ENCODE results near the gene PKNOX2.

Gene PKNOX2

GRCh38 chr11:125273519-125274000 is 109.0 kb downstream of the PKNOX2 start:
- Histone ChIP-seq H3K4me3 (ENCODE audit: low read length) (no peak overlapping the region), H3K27ac (ENCODE audit: low read depth, low read length) (no peak overlapping the region), H4K20me1 (ENCODE audit: control insufficient read depth, insufficient read depth, low read depth, low read length) (no peaks in the 10 kb centered on the region), H3K79me2 (ENCODE audit: control insufficient read depth, low read length) (no peaks in the 10 kb centered on the region), H3K4me1 (ENCODE audit: control insufficient read depth, low read length) (no peaks in the 10 kb centered on the region), H3K36me3 (ENCODE audit: control insufficient read depth, low read length) (no peaks in the 10 kb centered on the region), H3K9me2 (replicated peaks; ENCODE audit: control insufficient read depth, low read length) (no peaks in the 10 kb centered on the region), H3K9me3 (ENCODE audit: control insufficient read depth, insufficient read depth, low read length) (no peaks in the 10 kb centered on the region), H3K27me3 (ENCODE audit: control insufficient read depth, low read length) (no peaks in the 10 kb centered on the region), H3F3A (ENCODE audit: control insufficient read depth, insufficient read depth) (no peaks in the 10 kb centered on the region), H3K4me2 (ENCODE audit: low read length) (no peak overlapping the region)
- no peak for TF ChIP-seq CTCF (IDR thresholded peaks at IDR 0.05; ENCODE audit: low read depth, low read length, poor library complexity, severe bottlenecking)
- TF ChIP-seq EZH2phosphoT487 (IDR thresholded peaks at IDR 0.05; ENCODE audit: borderline replicate concordance, low read length), result no peak

GRCh38 chr11:125274309-125274708 is 109.8 kb downstream of the PKNOX2 start:
- Histone ChIP-seq H3K9me2 (replicated peaks; ENCODE audit: control insufficient read depth, low read length) (no peaks in the 10 kb centered on the region), H3F3A (ENCODE audit: control insufficient read depth, insufficient read depth) (no peaks in the 10 kb centered on the region), H3K4me3 (ENCODE audit: low read length) (no peak overlapping the region), H3K4me2 (ENCODE audit: low read length) (no peak overlapping the region), H3K27ac (ENCODE audit: low read depth, low read length) (no peak overlapping the region), H3K36me3 (ENCODE audit: control insufficient read depth, low read length) (no peaks in the 10 kb centered on the region), H3K4me1 (ENCODE audit: control insufficient read depth, low read length) (no peaks in the 10 kb centered on the region), H4K20me1 (ENCODE audit: control insufficient read depth, insufficient read depth, low read depth, low read length) (no peaks in the 10 kb centered on the region), H3K9me3 (ENCODE audit: control insufficient read depth, insufficient read depth, low read length) (no peaks in the 10 kb centered on the region), H3K27me3 (ENCODE audit: control insufficient read depth, low read length) (no peaks in the 10 kb centered on the region), H3K79me2 (ENCODE audit: control insufficient read depth, low read length) (no peaks in the 10 kb centered on the region)
- TF ChIP-seq EZH2phosphoT487 (IDR thresholded peaks at IDR 0.05; ENCODE audit: borderline replicate concordance, low read length) (no peak), CTCF (IDR thresholded peaks at IDR 0.05; ENCODE audit: low read depth, low read length, poor library complexity, severe bottlenecking) (no peak)

GRCh38 chr11:125274774-125275173 is 110.2 kb downstream of the PKNOX2 start:
- Histone ChIP-seq H4K20me1 (ENCODE audit: control insufficient read depth, insufficient read depth, low read depth, low read length) (no peaks in the 10 kb centered on the region), H3K27ac (ENCODE audit: low read depth, low read length) (no peak overlapping the region), H3F3A (ENCODE audit: control insufficient read depth, insufficient read depth) (no peaks in the 10 kb centered on the region), H3K79me2 (ENCODE audit: control insufficient read depth, low read length) (no peaks in the 10 kb centered on the region), H3K36me3 (ENCODE audit: control insufficient read depth, low read length) (no peaks in the 10 kb centered on the region), H3K4me1 (ENCODE audit: control insufficient read depth, low read length) (no peaks in the 10 kb centered on the region), H3K4me2 (ENCODE audit: low read length) (no peak overlapping the region), H3K27me3 (ENCODE audit: control insufficient read depth, low read length) (no peaks in the 10 kb centered on the region), H3K9me3 (ENCODE audit: control insufficient read depth, insufficient read depth, low read length) (no peaks in the 10 kb centered on the region), H3K9me2 (replicated peaks; ENCODE audit: control insufficient read depth, low read length) (no peaks in the 10 kb centered on the region), H3K4me3 (ENCODE audit: low read length) (no peak overlapping the region)
- no peak for TF ChIP-seq CTCF (IDR thresholded peaks at IDR 0.05; ENCODE audit: low read depth, low read length, poor library complexity, severe bottlenecking)
- no peak for TF ChIP-seq EZH2phosphoT487 (IDR thresholded peaks at IDR 0.05; ENCODE audit: borderline replicate concordance, low read length)

All from DOHH2 (cell line).